Neural crest cell (in vitro differentiated cells): ENCODE measurements around the gene TICAM2. TPM values are rescaled to one million over a fixed set of nuclear protein-coding genes. Genes with fewer than 3 reads are reported as not detected.
A peak's percentile ranks its signal among the peaks of the same experiment; 100 is the strongest.
"Not testable (repeated sequence)": the region's sequence is repeated elsewhere in the genome, so short reads cannot be mapped to it uniquely, and the experiment has no call there.

ENCODE experiments used
- DNase-seq: peaks from one replicate; pipeline ENCODE4 v3.0.0; 2021; ENCODE audit warnings: low read depth, mixed read lengths, low spot score
- H3K27ac Mint-ChIP-seq: one replicate; pipeline ENCODE4 v1.8.0; 2021; ENCODE audit warnings: mild to moderate bottlenecking, mixed read lengths; ENCODE audit not compliant: unreplicated experiment
- H3K27me3 Mint-ChIP-seq: 2 replicates; pipeline ENCODE4 v1.8.0; 2021; ENCODE audit warnings: low read depth, mild to moderate bottlenecking, mixed read lengths
- H3K36me3 Mint-ChIP-seq: 2 replicates; pipeline ENCODE4 v1.8.0; 2021; ENCODE audit warnings: low read depth, mild to moderate bottlenecking, mixed read lengths
- H3K4me1 Mint-ChIP-seq: 2 replicates; pipeline ENCODE4 v1.8.0; 2021; ENCODE audit warnings: mixed read lengths
- H3K4me3 Mint-ChIP-seq: one replicate; pipeline ENCODE4 v1.8.0; 2021; ENCODE audit warnings: mild to moderate bottlenecking, mixed read lengths
- H3K9me3 Mint-ChIP-seq: 2 replicates; pipeline ENCODE4 v1.8.0; 2021; ENCODE audit warnings: mixed read lengths
- CTCF ChIP-seq: fragments of 200-600 bp; sonication (generic); conservative IDR thresholded peaks from 2 replicates; pipeline ENCODE4 v1.5.0; 2021; ENCODE audit warnings: antibody characterized with exemption, mild to moderate bottlenecking
- long read RNA-seq: library from polyadenylated mRNA; unstranded; transcript quantifications from one replicate; pipeline ENCODE4 v2.0.0, GENCODE V29; 2020
- total RNA-seq: library from RNA; stranded (reverse); gene quantifications from 2 replicates; pipeline ENCODE4 v1.2.1, GENCODE V29; 2021

Gene TICAM2
- total RNA-seq, result 1.4 and 1.9 TPM in 2 replicates
- long read RNA-seq, partial matches to known transcripts, result 0 of 1 reads
- long read RNA-seq, other reads (novel, unspliced or antisense), result 1 of 1 reads

DNA sequence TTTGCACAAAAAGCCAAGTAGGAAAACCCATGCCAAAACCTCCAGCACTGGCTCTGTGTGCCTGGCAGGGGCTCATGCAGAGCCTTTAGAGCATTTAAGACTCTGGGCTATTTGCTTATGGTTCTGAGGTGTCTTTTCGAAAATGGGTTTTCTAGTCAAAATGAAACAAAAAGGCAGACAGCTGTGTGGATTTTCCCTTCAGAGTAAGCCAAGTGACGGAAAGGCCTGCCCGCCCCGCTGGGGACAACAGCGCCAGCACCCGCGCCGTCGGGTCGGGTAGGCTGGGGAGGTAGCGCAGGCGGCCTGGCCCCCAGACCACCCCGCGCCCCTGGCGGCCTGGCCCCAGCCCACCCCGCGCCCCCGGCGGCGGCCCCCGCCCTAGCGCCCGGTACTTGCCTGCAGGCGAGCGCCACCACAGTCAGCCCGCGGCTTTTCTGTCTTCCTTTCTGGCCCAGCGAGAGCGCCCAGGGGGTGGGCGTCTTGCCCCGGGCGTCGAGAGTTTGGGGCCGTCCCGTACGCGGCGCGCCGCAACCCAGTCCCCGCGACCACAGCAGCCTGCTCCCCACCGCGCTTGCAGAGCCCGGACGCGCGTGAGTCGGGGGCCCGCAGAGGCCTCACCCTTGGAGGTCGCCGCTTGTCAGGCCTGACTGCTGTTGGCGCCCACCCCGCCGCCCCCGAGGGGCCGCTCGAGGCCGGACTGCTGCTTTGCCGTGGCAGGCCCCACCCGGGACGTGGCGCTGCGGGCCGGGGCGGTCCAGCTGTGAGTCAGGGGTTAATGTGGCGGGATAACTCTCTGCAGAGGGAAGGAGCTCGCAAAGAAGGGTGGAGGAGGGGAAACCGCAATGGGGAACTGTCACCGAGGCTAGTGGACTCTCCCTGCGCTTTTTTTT, at the start of gene TICAM2:
TSS of gene TICAM2 (minus strand) at position 779 of the 890 bp plus-strand sequence. CDS start 21,223 bp downstream, outside the sequence.
- Mint-ChIP-seq H3K4me3 (peak within 1 kb of the TSS; percentile 71), H3K4me1 (peaks cover 24% of the 10 kb centered on the region), H3K27ac (no peak within 1 kb of the TSS), H3K9me3 (peaks cover 2% of the 10 kb centered on the region), H3K27me3 (no peaks in the 10 kb centered on the region), H3K36me3 (peaks cover 19% of the 10 kb centered on the region)
- peak; percentile 25 for DNase-seq
- peak; percentile 45 for TF ChIP-seq CTCF

DNA sequence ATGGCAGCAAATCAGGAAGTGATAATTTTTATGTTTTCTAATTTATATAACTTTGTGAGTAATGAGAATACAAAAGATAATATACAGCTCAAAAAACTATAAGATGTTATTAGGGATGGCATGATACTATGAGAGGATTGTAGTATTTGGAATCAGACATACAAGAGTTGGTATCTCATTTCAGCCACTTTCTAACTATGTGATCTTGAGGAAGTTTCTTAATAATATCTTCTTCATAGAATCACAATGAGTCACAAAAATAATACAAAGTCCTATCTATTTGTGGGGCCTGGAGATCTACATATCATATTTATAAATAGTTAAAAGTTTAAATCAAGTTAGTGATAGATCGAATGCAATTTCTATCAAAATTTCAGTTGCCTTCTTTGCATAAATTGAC, 47.3 kb upstream of the TICAM2 start:
- peaks cover 3% of the 10 kb centered on the region for H3K27me3 Mint-ChIP-seq
- no peak overlapping the region for H3K4me3 Mint-ChIP-seq
- no peaks in the 10 kb centered on the region for H3K9me3 Mint-ChIP-seq
- no peak for TF ChIP-seq CTCF
- H3K4me1 Mint-ChIP-seq, result no peaks in the 10 kb centered on the region
- H3K36me3 Mint-ChIP-seq, result no peaks in the 10 kb centered on the region
- H3K27ac Mint-ChIP-seq, result no peak overlapping the region
- no peak for DNase-seq

GRCh38 chr5:115648056-115648455, 45.8 kb upstream of the TICAM2 start:
- no peak for TF ChIP-seq CTCF
- no peak overlapping the region for H3K27ac Mint-ChIP-seq
- DNase-seq, result no peak
- peaks cover 3% of the 10 kb centered on the region for H3K27me3 Mint-ChIP-seq
- no peaks in the 10 kb centered on the region for H3K9me3 Mint-ChIP-seq
- no peak overlapping the region for H3K4me3 Mint-ChIP-seq
- no peaks in the 10 kb centered on the region for H3K4me1 Mint-ChIP-seq
- H3K36me3 Mint-ChIP-seq, result no peaks in the 10 kb centered on the region

DNA sequence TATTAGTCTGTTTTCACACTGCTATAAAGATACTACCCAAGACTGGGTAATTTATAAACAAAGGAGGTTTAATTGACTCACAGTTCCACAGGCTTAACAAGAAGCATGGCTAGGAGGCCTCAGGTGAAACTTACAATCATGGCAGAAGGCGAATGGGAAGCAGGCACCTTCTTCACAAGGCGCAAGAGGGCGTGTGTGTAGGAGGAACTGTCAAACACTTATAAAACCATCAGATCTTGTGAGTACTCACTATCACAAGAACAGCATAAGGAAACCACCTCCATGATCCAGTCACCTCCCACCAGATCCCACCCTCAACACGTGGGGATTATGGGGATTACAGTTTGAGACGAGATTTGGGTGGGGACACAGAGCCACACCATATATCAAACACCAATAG, 43.1 kb upstream of the TICAM2 start:
- not testable (repeated sequence) for H3K9me3 Mint-ChIP-seq, H3K27me3 Mint-ChIP-seq

GRCh38 chr5:115644046-115644445, 41.8 kb upstream of the TICAM2 start:
- Mint-ChIP-seq H3K4me1 (peaks cover 3% of the 10 kb centered on the region), H3K27me3 (peaks cover 3% of the 10 kb centered on the region), H3K9me3 (no peaks in the 10 kb centered on the region), H3K4me3 (no peak overlapping the region), H3K36me3 (no peaks in the 10 kb centered on the region), H3K27ac (no peak overlapping the region)
- no peak for TF ChIP-seq CTCF
- no peak for DNase-seq

More for the DNA sequence above, 43.1 kb upstream of the TICAM2 start:
- not testable (repeated sequence) for DNase-seq, H3K27ac Mint-ChIP-seq, H3K36me3 Mint-ChIP-seq, H3K4me1 Mint-ChIP-seq, H3K4me3 Mint-ChIP-seq

- H3K36me3 Mint-ChIP-seq, result no peaks in the 10 kb centered on the region
- H3K4me1 Mint-ChIP-seq, result peaks cover 6% of the 10 kb centered on the region
- H3K27ac Mint-ChIP-seq, result no peak overlapping the region
- no peak overlapping the region for H3K4me3 Mint-ChIP-seq
- TF ChIP-seq CTCF, result no peak
- H3K27me3 Mint-ChIP-seq, result peaks cover 3% of the 10 kb centered on the region
- no peaks in the 10 kb centered on the region for H3K9me3 Mint-ChIP-seq
- DNase-seq, result no peak
These were observed 39.7 kb upstream of the TICAM2 start for GRCh38 chr5:115641948-115642347.
